MCF 10A (cell line): ENCODE data around the gene MLXIP. TPM values are rescaled to one million over a fixed set of nuclear protein-coding genes. Genes with fewer than 3 reads are reported as not detected.
A peak's percentile ranks its signal among the peaks of the same experiment; 100 is the strongest.

ENCODE experiments used
- BruUV-seq: library from RNA; stranded (reverse); fragments of 400-500 nt; replicated peaks from 2 replicates; lab custom pipeline; 2021; lab: Mats Ljungman, UMichigan
- CTCF ChIA-PET: fragments of 300-600 bp; sonication (Branson Sonifier 250); formaldehyde crosslinking; extraction: SDS; loops from one replicate; lab custom pipeline; 2021; ENCODE audit warnings: antibody characterized with exemption, inconsistent platforms; lab: Yijun Ruan, JAX
- POLR2A ChIA-PET: fragments of 300-600, 350-650 bp; sonication (Branson Sonifier 250); formaldehyde crosslinking; extraction: SDS; loops from one replicate; lab custom pipeline; 2020; ENCODE audit warnings: antibody characterized with exemption, inconsistent platforms; lab: Yijun Ruan, JAX
- DNase-seq: peaks from one replicate; pipeline ENCODE4 v3.0.0-alpha.2; 2018; ENCODE audit not compliant: unreplicated experiment
- H3K27ac Mint-ChIP-seq: one replicate; pipeline ENCODE4 v1.8.0; 2022; ENCODE audit warnings: mild to moderate bottlenecking, low read depth, mixed read lengths; ENCODE audit not compliant: unreplicated experiment
- H3K27me3 Mint-ChIP-seq: one replicate; pipeline ENCODE4 v1.8.0; 2022; ENCODE audit warnings: mixed read lengths; ENCODE audit not compliant: insufficient read depth, unreplicated experiment
- H3K36me3 Mint-ChIP-seq: one replicate; pipeline ENCODE4 v1.8.0; 2022; ENCODE audit warnings: mild to moderate bottlenecking, moderate library complexity, mixed read lengths; ENCODE audit not compliant: insufficient read depth, unreplicated experiment
- H3K4me1 Mint-ChIP-seq: one replicate; pipeline ENCODE4 v1.8.0; 2022; ENCODE audit warnings: mixed read lengths; ENCODE audit not compliant: insufficient read depth, unreplicated experiment
- H3K4me3 Mint-ChIP-seq: one replicate; pipeline ENCODE4 v1.8.0; 2022; ENCODE audit warnings: mild to moderate bottlenecking, moderate library complexity, mixed read lengths; ENCODE audit not compliant: unreplicated experiment
- H3K9me3 Mint-ChIP-seq: one replicate; pipeline ENCODE4 v1.8.0; 2022; ENCODE audit warnings: mixed read lengths; ENCODE audit not compliant: unreplicated experiment
- CTCF ChIP-seq: fragments of 200-600 bp; IDR thresholded peaks from one replicate; pipeline ENCODE4 v1.8.0; 2022; ENCODE audit warnings: antibody characterized with exemption, mild to moderate bottlenecking; ENCODE audit not compliant: unreplicated experiment
- intact Hi-C: fragments of 100-400 bp; cut with micrococcal nuclease; formaldehyde crosslinking; loops from 2 replicates; pipeline ENCODE4 v1.14.1; 2022
- total RNA-seq: library from RNA; stranded (reverse); gene quantifications from 2 replicates; pipeline ENCODE4 v1.2.3, GENCODE V29; 2022

The MLXIP gene
- total RNA-seq, 1 experiment from 2014 or later: 35.6 TPM

DNA sequence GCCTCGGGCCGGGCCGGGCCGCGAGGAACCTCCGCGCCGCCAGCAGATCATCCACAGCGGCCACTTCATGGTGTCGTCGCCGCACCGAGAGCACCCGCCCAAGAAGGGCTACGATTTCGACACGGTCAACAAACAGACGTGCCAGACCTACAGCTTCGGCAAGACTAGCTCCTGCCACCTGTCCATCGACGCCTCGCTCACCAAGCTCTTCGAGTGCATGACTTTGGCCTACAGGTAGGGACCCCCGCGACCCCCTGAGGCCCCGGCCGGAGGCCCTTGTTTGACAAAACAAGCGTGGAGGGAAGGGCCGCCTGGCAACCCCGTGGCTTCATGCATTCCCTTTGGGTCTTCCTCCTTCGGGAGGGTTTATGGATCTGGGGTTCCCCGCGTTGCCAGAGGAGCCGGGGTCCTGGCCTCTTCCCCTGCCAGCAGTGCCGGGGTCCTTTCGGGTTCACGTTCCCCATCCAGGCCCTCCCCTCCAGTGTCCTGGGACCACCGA, 526 bp downstream of the MLXIP start:
- no peak for TF ChIP-seq CTCF
- Mint-ChIP-seq H3K4me1 (peaks cover 18% of the 10 kb centered on the region), H3K4me3 (peak overlapping the region; percentile 74), H3K9me3 (no peaks in the 10 kb centered on the region), H3K27me3 (no peaks in the 10 kb centered on the region), H3K27ac (peak overlapping the region; percentile 43), H3K36me3 (peaks cover 20% of the 10 kb centered on the region)
- intact Hi-C loops: no loop called here
- CTCF ChIA-PET: interaction anchor here (2.3 kb wide), 1 partner anchor 32 kb away, joined by 14 read pairs; no protein-coding TSS in a partner anchor
- POLR2A ChIA-PET: interaction anchor here (1.0 to 5.7 kb wide), 10 partner anchors 11 to 147 kb away, joined by 3 to 206 read pairs (median 11); partner anchors contain the start of genes BCL7A and DIABLO
- peak; percentile 48 for DNase-seq
- no TSS peak for BruUV-seq

DNA sequence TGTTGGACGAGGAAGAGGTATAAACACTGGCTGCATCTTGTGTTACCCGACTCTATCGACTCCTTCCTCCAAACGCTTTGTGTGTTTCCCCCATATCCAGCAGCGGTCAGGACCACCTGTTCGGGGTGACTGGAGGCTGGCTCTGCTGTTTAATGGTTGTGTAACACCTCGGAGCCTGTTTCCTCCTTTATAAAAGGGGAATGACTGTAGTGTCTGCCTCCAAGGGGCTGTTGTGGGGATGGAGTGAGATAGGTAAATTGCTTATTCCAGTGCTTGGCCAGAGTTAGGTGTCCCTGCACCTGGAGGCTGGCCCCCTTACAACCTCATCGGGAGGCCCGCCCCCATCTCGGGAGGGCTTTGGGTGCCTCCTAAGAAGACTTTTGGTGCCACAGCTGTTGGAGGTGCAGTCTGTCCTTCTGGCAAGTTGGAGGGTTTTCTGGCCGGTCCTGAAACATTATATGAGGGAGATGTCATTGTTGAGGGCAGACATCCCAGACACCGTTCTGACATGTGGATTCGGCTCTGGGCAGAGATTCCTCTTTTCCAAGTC, 1.1 kb downstream of the MLXIP start:
- Mint-ChIP-seq H3K9me3 (no peaks in the 10 kb centered on the region), H3K4me3 (peak overlapping the region; percentile 74), H3K4me1 (peaks cover 18% of the 10 kb centered on the region), H3K36me3 (peaks cover 26% of the 10 kb centered on the region), H3K27me3 (no peaks in the 10 kb centered on the region), H3K27ac (peak overlapping the region; percentile 43)
- BruUV-seq: TSS peak; percentile 36
- intact Hi-C loops: loop anchor here (2.0 kb wide), 1 partner anchor 43 kb away; no protein-coding TSS in a partner anchor
- DNase-seq: peak; percentile 32
- TF ChIP-seq CTCF: no peak
- CTCF ChIA-PET: interaction anchor here (0.6 to 3.2 kb wide), 9 partner anchors 7 to 1610 kb away, joined by 3 to 17 read pairs (median 4); no protein-coding TSS in a partner anchor
- POLR2A ChIA-PET: interaction anchor here (0.7 to 5.7 kb wide), 15 partner anchors 9 to 278 kb away, joined by 3 to 206 read pairs (median 12); partner anchors contain the start of genes BCL7A, DIABLO and PSMD9

DNA sequence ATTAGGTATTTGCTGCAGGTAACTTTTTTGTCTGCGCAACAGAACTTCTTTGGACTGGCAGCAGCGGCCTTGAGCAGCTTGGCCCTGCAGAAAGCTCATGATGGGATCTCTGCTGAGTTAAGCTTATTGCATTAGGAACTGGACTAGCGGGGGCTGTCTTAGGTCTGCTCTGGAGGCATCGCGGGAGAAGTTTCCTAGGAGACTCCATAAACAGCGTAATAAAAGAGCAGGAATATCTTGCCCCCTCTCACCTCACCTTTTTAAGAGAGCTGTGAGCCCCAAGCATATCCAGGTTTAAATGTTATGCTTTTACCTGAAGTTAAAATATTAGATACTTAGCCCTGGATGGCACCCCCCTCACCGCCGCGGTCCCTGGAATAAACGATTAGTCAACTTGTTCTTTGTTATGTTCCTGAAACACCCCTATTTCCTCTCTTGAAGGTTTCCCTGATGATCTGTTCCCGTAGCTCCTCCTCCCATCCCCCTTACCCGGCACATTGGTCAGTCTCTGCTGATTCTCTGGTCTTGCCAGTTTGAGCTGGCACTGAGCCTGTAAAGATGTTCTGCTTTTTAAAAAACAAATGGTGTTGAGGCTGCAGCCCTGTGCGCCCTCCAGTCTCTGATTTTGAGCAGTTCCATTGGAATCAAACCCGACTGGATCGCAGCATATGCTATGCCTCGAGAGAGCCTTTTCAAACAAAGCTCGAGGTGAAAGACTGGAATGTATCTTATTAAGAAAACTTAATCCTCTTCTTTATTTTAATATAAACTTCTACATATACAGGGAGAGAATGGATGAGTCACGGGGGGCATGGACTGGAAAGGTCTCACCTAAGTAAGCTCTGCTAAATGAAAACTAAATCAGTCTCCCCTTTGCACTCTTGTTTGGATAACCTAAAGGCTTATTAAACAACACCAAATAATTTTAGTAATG, 1.9 kb downstream of the MLXIP start:
- CTCF ChIA-PET: interaction anchor here (0.6 to 3.2 kb wide), 15 partner anchors 8 to 1610 kb away, joined by 3 to 17 read pairs (median 4); no protein-coding TSS in a partner anchor
- Mint-ChIP-seq H3K4me1 (peaks cover 18% of the 10 kb centered on the region), H3K9me3 (no peaks in the 10 kb centered on the region), H3K27ac (peak overlapping the region; percentile 84), H3K4me3 (peak overlapping the region; percentile 74), H3K36me3 (peaks cover 30% of the 10 kb centered on the region), H3K27me3 (no peaks in the 10 kb centered on the region)
- intact Hi-C loops: loop anchor here (2.0 kb wide), 1 partner anchor 42 kb away; no protein-coding TSS in a partner anchor
- peak; percentile 92 for DNase-seq
- no TSS peak for BruUV-seq
- POLR2A ChIA-PET: interaction anchor here (0.6 to 5.7 kb wide), 18 partner anchors 10 to 279 kb away, joined by 3 to 206 read pairs (median 10); partner anchors contain the start of genes BCL7A, DIABLO and PSMD9
- TF ChIP-seq CTCF: no peak
